WTC11 (cell line): ENCODE measurements around the gene PRKAR2B. TPM values are rescaled to one million over a fixed set of nuclear protein-coding genes. Genes with fewer than 3 reads are reported as not detected.

Source experiments
- ATAC-seq: fragments of 200-7000 bp; cut with Tn5 transposase; 2 replicates; pipeline ENCODE4 v1.10.0; 2021; ENCODE audit warnings: mild to moderate bottlenecking, moderate library complexity
- CTCF ChIA-PET: fragments of 300-600 bp; sonication (Branson Sonifier 250); formaldehyde crosslinking; loops from one replicate; lab custom pipeline; 2021; ENCODE audit warnings: antibody characterized with exemption; lab: Charles Lee
- POLR2A ChIA-PET: fragments of 350-600 bp; sonication (Branson Sonifier 250); formaldehyde crosslinking; loops from one replicate; lab custom pipeline; 2021; ENCODE audit warnings: antibody characterized with exemption; lab: Charles Lee
- DNase-seq: peaks from one replicate; pipeline ENCODE4 v3.0.0; 2021; ENCODE audit warnings: low spot score
- H3K27ac Mint-ChIP-seq: 2 replicates; pipeline ENCODE4 v1.8.0; 2021; ENCODE audit warnings: mixed read lengths
- H3K27me3 Mint-ChIP-seq: 2 replicates; pipeline ENCODE4 v1.8.0; 2021; ENCODE audit warnings: low read depth, mild to moderate bottlenecking, moderate library complexity, mixed read lengths
- H3K36me3 Mint-ChIP-seq: 2 replicates; pipeline ENCODE4 v1.8.0; 2021; ENCODE audit warnings: mixed read lengths
- H3K4me1 Mint-ChIP-seq: 2 replicates; pipeline ENCODE4 v1.8.0; 2022; ENCODE audit warnings: mixed read lengths
- H3K4me3 Mint-ChIP-seq: 2 replicates; pipeline ENCODE4 v1.8.0; 2021; ENCODE audit warnings: mild to moderate bottlenecking, moderate library complexity, mixed read lengths
- H3K9me3 Mint-ChIP-seq: 2 replicates; pipeline ENCODE4 v1.8.0; 2021; ENCODE audit warnings: mixed read lengths
- ARID4B ChIP-seq: sonication (generic); formaldehyde crosslinking; IDR thresholded peaks from 2 replicates; pipeline ENCODE4 v1.8.0; 2023; ENCODE audit warnings: missing genetic modification reagents, mild to moderate bottlenecking, borderline replicate concordance
- ELF4 ChIP-seq: sonication (generic); formaldehyde crosslinking; IDR thresholded peaks from 2 replicates; pipeline ENCODE4 v1.8.1; 2022; ENCODE audit warnings: low read depth, mild to moderate bottlenecking, moderate library complexity, missing genetic modification reagents
- ERG ChIP-seq: fragments of 250-450 bp; sonication (Bioruptor Pico); IDR thresholded peaks from 2 replicates; pipeline ENCODE4 v1.8.0; 2021; ENCODE audit warnings: mild to moderate bottlenecking
- FOXK1 ChIP-seq: sonication (generic); formaldehyde crosslinking; IDR thresholded peaks from 2 replicates; pipeline ENCODE4 v1.8.0; 2022; ENCODE audit warnings: mild to moderate bottlenecking, moderate library complexity, missing genetic modification reagents
- JUN ChIP-seq: sonication (generic); formaldehyde crosslinking; IDR thresholded peaks from 2 replicates; pipeline ENCODE4 v1.8.0; 2023; ENCODE audit warnings: mild to moderate bottlenecking, missing genetic modification reagents
- PREB ChIP-seq: sonication (generic); formaldehyde crosslinking; IDR thresholded peaks from 2 replicates; pipeline ENCODE4 v1.8.1; 2022; ENCODE audit warnings: mild to moderate bottlenecking, missing genetic modification reagents, moderate library complexity, borderline replicate concordance
- SOX15 ChIP-seq: fragments of 250-450 bp; sonication (Bioruptor Pico); IDR thresholded peaks from 2 replicates; pipeline ENCODE4 v1.9.0; 2021; ENCODE audit warnings: mild to moderate bottlenecking
- ZNF121 ChIP-seq: sonication (generic); formaldehyde crosslinking; IDR thresholded peaks from 2 replicates; pipeline ENCODE4 v1.8.0; 2023; ENCODE audit warnings: missing genetic modification reagents
- total RNA-seq: library from RNA; stranded (reverse); gene quantifications from 3 replicates; pipeline ENCODE4 v1.2.3, GENCODE V29; 2021
- TF ChIP-seq, protein P1 (sequence below): fragments of 200-600 bp; IDR thresholded peaks from 2 replicates; pipeline ENCODE4 v1.8.0; 2022; ENCODE audit warnings: antibody characterized with exemption
- TF ChIP-seq, protein P2 (sequence below): fragments of 250-450 bp; sonication (Bioruptor Pico); IDR thresholded peaks from 2 replicates; pipeline ENCODE4 v1.9.0; 2021; ENCODE audit warnings: moderate library complexity, mild to moderate bottlenecking, inconsistent platforms, borderline replicate concordance

The PRKAR2B gene
- total RNA-seq, 1 experiment from 2014 or later, result 29.6 TPM

- TF ChIP-seq, protein P1, sequence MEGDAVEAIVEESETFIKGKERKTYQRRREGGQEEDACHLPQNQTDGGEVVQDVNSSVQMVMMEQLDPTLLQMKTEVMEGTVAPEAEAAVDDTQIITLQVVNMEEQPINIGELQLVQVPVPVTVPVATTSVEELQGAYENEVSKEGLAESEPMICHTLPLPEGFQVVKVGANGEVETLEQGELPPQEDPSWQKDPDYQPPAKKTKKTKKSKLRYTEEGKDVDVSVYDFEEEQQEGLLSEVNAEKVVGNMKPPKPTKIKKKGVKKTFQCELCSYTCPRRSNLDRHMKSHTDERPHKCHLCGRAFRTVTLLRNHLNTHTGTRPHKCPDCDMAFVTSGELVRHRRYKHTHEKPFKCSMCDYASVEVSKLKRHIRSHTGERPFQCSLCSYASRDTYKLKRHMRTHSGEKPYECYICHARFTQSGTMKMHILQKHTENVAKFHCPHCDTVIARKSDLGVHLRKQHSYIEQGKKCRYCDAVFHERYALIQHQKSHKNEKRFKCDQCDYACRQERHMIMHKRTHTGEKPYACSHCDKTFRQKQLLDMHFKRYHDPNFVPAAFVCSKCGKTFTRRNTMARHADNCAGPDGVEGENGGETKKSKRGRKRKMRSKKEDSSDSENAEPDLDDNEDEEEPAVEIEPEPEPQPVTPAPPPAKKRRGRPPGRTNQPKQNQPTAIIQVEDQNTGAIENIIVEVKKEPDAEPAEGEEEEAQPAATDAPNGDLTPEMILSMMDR, result no peak
- no peak for TF ChIP-seq PREB (CRISPR knock-in tag)
- TF ChIP-seq, all 79 proteins: peak for 0
These were observed 34.7 kb upstream of the PRKAR2B start (continued) for GRCh38 chr7:107009846-107010203.

GRCh38 chr7:107012691-107013090 lies 31.8 kb upstream of the PRKAR2B start:
- POLR2A ChIA-PET, result no interaction called here
- CTCF ChIA-PET, result no interaction called here
- H3K4me3 Mint-ChIP-seq, result no peak overlapping the region

More at GRCh38 chr7:107012691-107013090, 31.8 kb upstream of the PRKAR2B start:
- no peak for DNase-seq
- H3K36me3 Mint-ChIP-seq, result no peaks in the 10 kb centered on the region
- no peak overlapping the region for H3K27ac Mint-ChIP-seq
- peaks cover 23% of the 10 kb centered on the region for H3K4me1 Mint-ChIP-seq
- ATAC-seq, result no peak
- H3K9me3 Mint-ChIP-seq, result 0 out of 2 replicates have a peak, but pooled peaks cover 4% of the 10 kb centered on the region
- H3K27me3 Mint-ChIP-seq, result no peaks in the 10 kb centered on the region
- TF ChIP-seq ARID4B (CRISPR knock-in tag), result no peak
- TF ChIP-seq ERG (CRISPR knock-in tag), result no peak
- TF ChIP-seq SOX15 (CRISPR knock-in tag), result no peak
- TF ChIP-seq, protein P2, sequence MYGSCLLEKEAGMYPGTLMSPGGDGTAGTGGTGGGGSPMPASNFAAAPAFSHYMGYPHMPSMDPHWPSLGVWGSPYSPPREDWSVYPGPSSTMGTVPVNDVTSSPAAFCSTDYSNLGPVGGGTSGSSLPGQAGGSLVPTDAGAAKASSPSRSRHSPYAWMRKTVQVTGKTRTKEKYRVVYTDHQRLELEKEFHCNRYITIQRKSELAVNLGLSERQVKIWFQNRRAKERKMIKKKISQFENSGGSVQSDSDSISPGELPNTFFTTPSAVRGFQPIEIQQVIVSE (CRISPR knock-in tag), result no peak
- TF ChIP-seq ZNF121 (CRISPR knock-in tag), result 0 out of 2 replicates have a peak, but pooled peaks have one; percentile 46
- no peak for TF ChIP-seq ELF4 (CRISPR knock-in tag)
- TF ChIP-seq JUN (CRISPR knock-in tag), result no peak
- no peak for TF ChIP-seq FOXK1 (CRISPR knock-in tag)
- TF ChIP-seq, all 79 proteins: peak for 1
